ENCODE data around the gene TLR10.
"Not testable (repeated sequence)": the region's sequence is repeated elsewhere in the genome, so short reads cannot be mapped to it uniquely, and the experiment has no call there.

TLR10 gene

DNA sequence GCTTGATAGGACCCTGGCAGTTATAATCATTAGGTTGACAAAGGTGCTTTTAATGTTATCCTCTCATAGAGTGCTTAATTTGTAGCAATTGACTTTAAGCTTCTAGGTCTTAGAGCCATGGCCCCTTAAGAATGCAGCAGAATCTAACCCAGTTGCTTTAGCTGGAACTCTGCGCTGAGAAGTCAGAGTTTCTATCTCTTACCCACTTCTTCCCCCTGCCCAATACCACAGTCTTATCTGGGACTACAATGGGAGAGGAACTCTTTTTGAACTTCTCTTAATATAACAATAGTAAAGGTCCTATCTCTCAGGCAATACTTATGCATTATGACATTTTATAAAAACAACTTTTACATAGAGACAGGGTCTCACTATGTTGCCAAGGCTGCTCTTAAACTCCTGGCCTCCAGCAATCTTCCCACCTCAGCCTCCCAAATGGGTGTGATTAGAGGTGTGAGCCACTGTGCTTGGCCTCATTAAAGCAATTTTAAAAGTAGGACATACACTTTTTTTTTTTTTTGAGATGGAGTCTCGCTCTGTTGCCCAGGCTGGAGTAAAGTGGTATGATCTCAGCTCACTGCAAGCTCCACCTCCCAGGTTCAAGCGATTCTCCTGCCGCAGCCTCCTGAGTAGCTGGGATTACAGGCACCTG is 1.8 kb downstream of the TLR10 start:
- Histone ChIP-seq H3K9me3 (ENCODE audit: insufficient read depth, low read depth, low read length) (no peaks in the 10 kb centered on the region), H3K4me2 (ENCODE audit: low read depth, low read length, poor library complexity, severe bottlenecking) (no peak overlapping the region), H3K27me3 (ENCODE audit: insufficient read depth, low read length, poor library complexity, severe bottlenecking) (no peaks in the 10 kb centered on the region), H3F3A (ENCODE audit: low read depth) (no peaks in the 10 kb centered on the region), H3K4me1 (ENCODE audit: insufficient read depth, low read length, poor library complexity, severe bottlenecking) (no peaks in the 10 kb centered on the region), H3K4me3 (ENCODE audit: low read length, poor library complexity, severe bottlenecking) (no peak overlapping the region), H3K9me2 (replicated peaks; ENCODE audit: low read depth, low read length) (no peaks in the 10 kb centered on the region), H4K20me1 (ENCODE audit: insufficient read depth, low read length, poor library complexity, severe bottlenecking) (no peaks in the 10 kb centered on the region), H3K36me3 (ENCODE audit: insufficient read depth, low read length) (no peaks in the 10 kb centered on the region), H3K79me2 (ENCODE audit: insufficient read depth, low read length) (no peaks in the 10 kb centered on the region), H3K9ac (ENCODE audit: low read depth, low read length, poor library complexity, severe bottlenecking) (no peak overlapping the region), H2AFZ (ENCODE audit: low read length) (no peak overlapping the region)
- TF ChIP-seq, protein P1, sequence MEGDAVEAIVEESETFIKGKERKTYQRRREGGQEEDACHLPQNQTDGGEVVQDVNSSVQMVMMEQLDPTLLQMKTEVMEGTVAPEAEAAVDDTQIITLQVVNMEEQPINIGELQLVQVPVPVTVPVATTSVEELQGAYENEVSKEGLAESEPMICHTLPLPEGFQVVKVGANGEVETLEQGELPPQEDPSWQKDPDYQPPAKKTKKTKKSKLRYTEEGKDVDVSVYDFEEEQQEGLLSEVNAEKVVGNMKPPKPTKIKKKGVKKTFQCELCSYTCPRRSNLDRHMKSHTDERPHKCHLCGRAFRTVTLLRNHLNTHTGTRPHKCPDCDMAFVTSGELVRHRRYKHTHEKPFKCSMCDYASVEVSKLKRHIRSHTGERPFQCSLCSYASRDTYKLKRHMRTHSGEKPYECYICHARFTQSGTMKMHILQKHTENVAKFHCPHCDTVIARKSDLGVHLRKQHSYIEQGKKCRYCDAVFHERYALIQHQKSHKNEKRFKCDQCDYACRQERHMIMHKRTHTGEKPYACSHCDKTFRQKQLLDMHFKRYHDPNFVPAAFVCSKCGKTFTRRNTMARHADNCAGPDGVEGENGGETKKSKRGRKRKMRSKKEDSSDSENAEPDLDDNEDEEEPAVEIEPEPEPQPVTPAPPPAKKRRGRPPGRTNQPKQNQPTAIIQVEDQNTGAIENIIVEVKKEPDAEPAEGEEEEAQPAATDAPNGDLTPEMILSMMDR (conservative IDR thresholded peaks at IDR 0.05; ENCODE audit: low read length) = no peak
- no peak for TF ChIP-seq EZH2phosphoT487 (IDR thresholded peaks at IDR 0.05; ENCODE audit: borderline replicate concordance)

- Histone ChIP-seq H3K4me1 (ENCODE audit: insufficient read depth, low read length, poor library complexity, severe bottlenecking) (no peaks in the 10 kb centered on the region), H3K9ac (ENCODE audit: low read depth, low read length, poor library complexity, severe bottlenecking) (no peak overlapping the region), H3K79me2 (ENCODE audit: insufficient read depth, low read length) (no peaks in the 10 kb centered on the region), H3K27me3 (ENCODE audit: insufficient read depth, low read length, poor library complexity, severe bottlenecking) (no peaks in the 10 kb centered on the region), H3K9me2 (replicated peaks; ENCODE audit: low read depth, low read length) (no peaks in the 10 kb centered on the region), H3K9me3 (ENCODE audit: insufficient read depth, low read depth, low read length) (no peaks in the 10 kb centered on the region), H2AFZ (ENCODE audit: low read length) (no peak overlapping the region), H3K4me3 (ENCODE audit: low read length, poor library complexity, severe bottlenecking) (no peak overlapping the region), H3K4me2 (ENCODE audit: low read depth, low read length, poor library complexity, severe bottlenecking) (no peak overlapping the region), H3F3A (ENCODE audit: low read depth) (no peaks in the 10 kb centered on the region), H4K20me1 (ENCODE audit: insufficient read depth, low read length, poor library complexity, severe bottlenecking) (no peaks in the 10 kb centered on the region), H3K36me3 (ENCODE audit: insufficient read depth, low read length) (no peaks in the 10 kb centered on the region)
- TF ChIP-seq, protein P1 (conservative IDR thresholded peaks at IDR 0.05; ENCODE audit: low read length) = no peak
- TF ChIP-seq EZH2phosphoT487 (IDR thresholded peaks at IDR 0.05; ENCODE audit: borderline replicate concordance) = no peak
These were observed 3.0 kb downstream of the TLR10 start for GRCh38 chr4:38779790-38780189.

- H3K27me3 ChIP-seq (ENCODE audit: insufficient read depth, low read length, poor library complexity, severe bottlenecking); H3K9me2 ChIP-seq (replicated peaks; ENCODE audit: low read depth, low read length); H3K9me3 ChIP-seq (ENCODE audit: insufficient read depth, low read depth, low read length); H3F3A ChIP-seq (ENCODE audit: low read depth); H3K9ac ChIP-seq (ENCODE audit: low read depth, low read length, poor library complexity, severe bottlenecking); H3K36me3 ChIP-seq (ENCODE audit: insufficient read depth, low read length); H3K4me1 ChIP-seq (ENCODE audit: insufficient read depth, low read length, poor library complexity, severe bottlenecking); H3K79me2 ChIP-seq (ENCODE audit: insufficient read depth, low read length); H3K4me3 ChIP-seq (ENCODE audit: low read length, poor library complexity, severe bottlenecking); H4K20me1 ChIP-seq (ENCODE audit: insufficient read depth, low read length, poor library complexity, severe bottlenecking); H2AFZ ChIP-seq (ENCODE audit: low read length); H3K4me2 ChIP-seq (ENCODE audit: low read depth, low read length, poor library complexity, severe bottlenecking): not testable (repeated sequence)
These were observed 4.9 kb downstream of the TLR10 start for GRCh38 chr4:38777925-38778324.

- peaks cover 5% of the 10 kb centered on the region for H3K27me3 ChIP-seq (ENCODE audit: insufficient read depth, low read length, poor library complexity, severe bottlenecking)
- no peaks in the 10 kb centered on the region for H3K79me2 ChIP-seq (ENCODE audit: insufficient read depth, low read length)
- H2AFZ ChIP-seq (ENCODE audit: low read length) = no peak overlapping the region
- no peaks in the 10 kb centered on the region for H3K9me2 ChIP-seq (replicated peaks; ENCODE audit: low read depth, low read length)
- no peaks in the 10 kb centered on the region for H3F3A ChIP-seq (ENCODE audit: low read depth)
- no peak overlapping the region for H3K4me2 ChIP-seq (ENCODE audit: low read depth, low read length, poor library complexity, severe bottlenecking)
- no peaks in the 10 kb centered on the region for H3K9me3 ChIP-seq (ENCODE audit: insufficient read depth, low read depth, low read length)
- H3K36me3 ChIP-seq (ENCODE audit: insufficient read depth, low read length) = no peaks in the 10 kb centered on the region
- H3K4me3 ChIP-seq (ENCODE audit: low read length, poor library complexity, severe bottlenecking) = no peak overlapping the region
- H3K4me1 ChIP-seq (ENCODE audit: insufficient read depth, low read length, poor library complexity, severe bottlenecking) = no peaks in the 10 kb centered on the region
- TF ChIP-seq, protein P1 (conservative IDR thresholded peaks at IDR 0.05; ENCODE audit: low read length) = no peak
- no peak for TF ChIP-seq EZH2phosphoT487 (IDR thresholded peaks at IDR 0.05; ENCODE audit: borderline replicate concordance)
- no peak overlapping the region for H3K9ac ChIP-seq (ENCODE audit: low read depth, low read length, poor library complexity, severe bottlenecking)
- no peaks in the 10 kb centered on the region for H4K20me1 ChIP-seq (ENCODE audit: insufficient read depth, low read length, poor library complexity, severe bottlenecking)
These were observed 7.5 kb downstream of the TLR10 start for GRCh38 chr4:38775326-38775725.
